Duodenal mucosa (tissue), 2 donors: Measurements from ENCODE around the gene ZBTB42.

Source experiments
- H3K27ac ChIP-seq: one replicate; pipeline ENCODE4 v1.7.0; 2013; ENCODE audit warnings: low read depth, low read length
- H3K27me3 ChIP-seq, 2 donors: one replicate each; pipeline ENCODE4 v1.7.0; 2013; ENCODE audit warnings: low read length in 2 of 2, control low read depth in 1 of 2; ENCODE audit not compliant: insufficient read depth in 2 of 2, control insufficient read depth in 1 of 2
- H3K36me3 ChIP-seq, 2 donors: one replicate each; pipeline ENCODE4 v1.7.0; 2013; ENCODE audit warnings: low read length in 2 of 2, control low read depth in 1 of 2; ENCODE audit not compliant: insufficient read depth in 2 of 2, control insufficient read depth in 1 of 2
- H3K4me1 ChIP-seq, 2 donors: one replicate each; pipeline ENCODE4 v1.7.0; 2013; ENCODE audit warnings: low read length in 2 of 2, control low read depth in 1 of 2; ENCODE audit not compliant: insufficient read depth in 2 of 2, control insufficient read depth in 1 of 2
- H3K4me3 ChIP-seq, 2 donors: one replicate each; pipeline ENCODE4 v1.7.0; 2013; ENCODE audit warnings: low read length in 2 of 2, low read depth in 1 of 2
- H3K9ac ChIP-seq, 2 donors: one replicate each; pipeline ENCODE4 v1.7.0; 2013; ENCODE audit warnings: low read length in 2 of 2, low read depth in 1 of 2
- H3K9me3 ChIP-seq, 2 donors: one replicate each; pipeline ENCODE4 v1.7.0; 2013; ENCODE audit warnings: low read length in 2 of 2, control low read depth in 1 of 2; ENCODE audit not compliant: control insufficient read depth in 1 of 2

The ZBTB42 gene

DNA sequence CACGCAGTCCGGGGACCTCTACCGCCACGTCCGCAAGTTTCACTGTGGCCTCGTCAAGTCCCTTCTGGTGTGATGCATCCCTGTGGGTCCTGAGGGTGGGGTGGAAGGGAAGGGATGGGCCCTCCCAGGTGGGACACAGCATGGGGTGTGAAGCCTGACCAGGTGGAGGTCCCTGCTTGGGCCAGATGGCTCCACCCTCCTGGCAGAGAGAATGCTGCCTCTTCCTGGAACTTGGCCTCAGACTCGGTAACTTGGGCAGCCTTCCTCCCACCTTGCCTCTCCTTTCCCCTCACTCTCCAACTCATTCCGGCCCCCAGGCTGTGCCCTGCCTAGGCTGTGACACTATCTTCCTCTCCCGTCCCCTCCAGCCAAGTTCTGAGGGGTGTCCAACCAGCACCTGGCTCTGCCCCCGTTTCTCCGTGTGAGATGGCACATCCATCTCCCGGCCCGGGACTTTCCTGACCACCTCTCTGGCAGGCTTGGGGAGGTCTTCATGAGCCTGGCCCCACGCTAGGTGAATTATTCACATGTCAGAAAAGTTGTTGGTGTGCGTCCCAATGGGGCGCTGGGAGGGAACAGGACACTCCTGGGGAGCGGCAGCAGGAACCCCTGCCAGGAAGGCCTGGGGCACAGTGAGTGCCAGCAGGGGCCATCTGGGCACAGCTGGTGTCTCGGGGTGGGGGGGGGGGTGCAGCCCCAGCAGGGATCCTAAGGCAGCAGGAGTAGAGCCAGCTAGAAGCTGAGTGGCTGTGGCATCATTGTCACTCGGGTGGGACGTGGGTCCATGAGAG is 1.7 kb downstream of the ZBTB42 start:
- H3K9me3 ChIP-seq: no peaks in the 10 kb centered on the region
- H3K9ac ChIP-seq: no peak overlapping the region
- H3K36me3 ChIP-seq: no peaks in the 10 kb centered on the region
- no peak overlapping the region for H3K4me3 ChIP-seq
- no peaks in the 10 kb centered on the region for H3K27me3 ChIP-seq
- H3K27ac ChIP-seq: no peak overlapping the region
- H3K4me1 ChIP-seq: peaks cover 30 to 38% of the 10 kb centered on the region in 2 donors

DNA sequence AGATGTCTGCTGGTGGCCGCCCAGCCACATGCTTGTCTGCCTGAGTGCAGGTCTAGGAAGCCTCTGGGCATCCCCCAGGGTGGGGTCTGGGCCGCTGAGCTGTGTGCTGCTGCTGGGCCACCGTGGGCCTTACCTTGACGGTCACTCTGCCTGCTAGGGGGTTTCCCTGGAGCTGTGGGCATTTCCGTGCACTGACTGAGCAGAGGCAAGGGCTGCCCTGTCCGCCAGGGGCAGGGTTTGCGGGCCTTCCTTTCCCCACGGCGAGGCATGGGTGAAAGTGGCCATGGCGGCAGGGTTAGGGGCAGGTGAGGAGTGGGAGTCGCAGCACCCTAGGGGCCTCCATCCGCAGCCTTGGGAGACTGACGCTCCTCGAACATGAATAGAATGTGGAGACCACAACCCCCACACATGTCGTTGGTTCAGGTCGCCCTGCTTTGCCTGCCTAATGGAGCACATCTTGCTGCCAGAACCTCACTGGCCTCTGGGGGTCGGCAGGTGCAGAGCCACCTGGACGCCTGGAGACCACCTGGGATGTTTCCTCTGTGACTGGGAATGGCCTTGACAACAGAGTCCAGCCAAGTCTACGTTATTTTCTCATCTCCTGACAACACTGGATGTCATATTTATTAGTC is 2.5 kb downstream of the ZBTB42 start:
- Histone ChIP-seq H3K27ac (no peak overlapping the region), H3K9me3 (no peaks in the 10 kb centered on the region), H3K36me3 (no peaks in the 10 kb centered on the region), H3K4me3 (no peak overlapping the region), H3K4me1 (peaks cover 25 to 31% of the 10 kb centered on the region in 2 donors), H3K27me3 (no peaks in the 10 kb centered on the region), H3K9ac (no peak overlapping the region)

DNA sequence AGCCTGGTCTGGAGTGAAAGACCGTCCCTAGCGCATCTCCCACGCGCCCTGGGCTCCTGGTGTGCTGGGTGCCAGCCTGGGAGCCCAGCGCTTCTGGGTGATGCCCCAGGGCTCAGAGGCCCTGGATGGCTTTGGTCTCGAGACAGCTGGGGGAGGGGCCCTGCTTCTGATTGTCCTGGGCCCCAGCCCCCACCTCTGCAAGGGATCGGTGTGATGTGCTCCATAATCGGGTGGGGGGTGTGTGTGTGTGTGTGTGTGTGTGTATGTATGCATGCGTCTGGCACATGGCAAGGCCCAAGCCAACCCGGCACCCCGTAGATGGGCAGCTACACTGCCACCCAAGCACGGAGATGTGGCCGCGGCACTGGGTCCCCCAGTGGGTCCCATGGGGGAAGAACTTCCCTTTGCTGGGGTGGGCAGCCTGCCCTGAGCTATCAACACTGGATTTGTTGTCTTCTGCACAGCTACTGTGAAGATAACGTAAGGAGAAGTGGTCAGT is 3.1 kb downstream of the ZBTB42 start:
- no peaks in the 10 kb centered on the region for H3K9me3 ChIP-seq
- no peaks in the 10 kb centered on the region for H3K27me3 ChIP-seq
- peaks cover 25 to 31% of the 10 kb centered on the region in 2 donors for H3K4me1 ChIP-seq
- H3K27ac ChIP-seq: no peak overlapping the region
- H3K36me3 ChIP-seq: no peaks in the 10 kb centered on the region
- H3K9ac ChIP-seq: no peak overlapping the region
- H3K4me3 ChIP-seq: no peak overlapping the region

DNA sequence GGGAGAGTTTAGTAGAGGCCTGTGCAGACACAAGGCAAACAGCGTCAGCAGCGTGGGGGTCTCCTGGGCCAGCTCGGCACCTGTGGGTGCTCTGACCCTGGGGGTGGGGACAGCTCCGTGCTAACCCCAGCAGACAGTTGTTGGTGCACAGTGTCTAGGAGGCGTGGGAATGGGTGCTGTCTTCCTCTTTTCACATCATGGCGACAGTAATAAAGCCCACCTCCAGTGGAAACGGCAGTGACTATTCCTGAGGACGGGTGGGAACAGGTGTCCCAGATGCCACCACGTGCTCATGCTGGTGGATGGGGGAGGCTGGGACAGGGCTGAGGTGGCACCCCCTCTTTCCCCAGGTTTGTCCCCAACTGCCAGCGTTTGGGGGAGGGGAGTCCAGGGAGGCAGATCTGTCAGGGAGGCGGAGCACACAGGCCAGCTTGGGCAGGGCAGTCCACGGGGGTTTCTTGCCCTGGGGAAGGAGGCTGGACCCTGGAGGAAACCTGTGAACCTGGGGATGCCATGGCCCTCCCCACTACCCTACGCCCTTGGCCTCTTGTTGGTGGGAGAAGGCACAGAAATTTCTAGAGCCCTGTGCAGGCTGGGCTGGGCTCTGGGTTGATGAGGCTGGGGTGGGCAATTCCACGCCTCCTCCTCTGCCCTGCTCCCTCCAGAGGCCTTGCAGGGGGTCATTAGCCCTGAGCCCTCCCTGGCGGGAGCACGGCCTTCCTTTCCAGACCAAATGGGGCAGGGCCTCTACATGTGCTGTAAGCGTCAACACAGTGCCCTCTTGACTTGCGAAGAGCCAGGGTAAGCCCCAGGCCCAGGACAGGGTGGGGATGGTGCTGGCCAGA is 3.8 kb downstream of the ZBTB42 start:
- Histone ChIP-seq H3K9me3 (no peaks in the 10 kb centered on the region), H3K27me3 (no peaks in the 10 kb centered on the region), H3K36me3 (no peaks in the 10 kb centered on the region), H3K4me3 (no peak overlapping the region), H3K9ac (no peak overlapping the region), H3K27ac (no peak overlapping the region), H3K4me1 (peaks cover 21 to 29% of the 10 kb centered on the region in 2 donors)

DNA sequence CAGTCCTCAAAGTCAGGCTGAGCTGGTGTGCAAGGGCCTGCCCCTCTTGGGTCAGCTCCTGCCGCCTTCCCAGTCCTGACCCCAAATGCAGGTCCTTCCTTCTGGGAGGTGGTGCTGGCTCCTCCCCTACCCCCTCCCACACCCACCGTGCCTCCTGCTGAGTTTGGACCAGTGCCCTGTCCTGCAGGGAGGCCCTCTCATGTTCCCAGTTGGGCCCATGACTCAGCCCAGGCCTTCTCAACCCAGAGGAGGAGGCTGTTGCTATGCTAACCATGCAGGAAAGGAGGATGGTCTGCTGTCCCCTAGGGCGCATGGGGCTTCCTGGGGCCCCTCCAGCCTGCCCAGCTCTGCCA is 4.4 kb downstream of the ZBTB42 start:
- no peak overlapping the region for H3K4me3 ChIP-seq
- no peak overlapping the region for H3K9ac ChIP-seq
- H3K36me3 ChIP-seq: no peaks in the 10 kb centered on the region
- H3K4me1 ChIP-seq: peaks cover 16 to 26% of the 10 kb centered on the region in 2 donors
- H3K9me3 ChIP-seq: no peaks in the 10 kb centered on the region
- no peak overlapping the region for H3K27ac ChIP-seq
- H3K27me3 ChIP-seq: no peaks in the 10 kb centered on the region

DNA sequence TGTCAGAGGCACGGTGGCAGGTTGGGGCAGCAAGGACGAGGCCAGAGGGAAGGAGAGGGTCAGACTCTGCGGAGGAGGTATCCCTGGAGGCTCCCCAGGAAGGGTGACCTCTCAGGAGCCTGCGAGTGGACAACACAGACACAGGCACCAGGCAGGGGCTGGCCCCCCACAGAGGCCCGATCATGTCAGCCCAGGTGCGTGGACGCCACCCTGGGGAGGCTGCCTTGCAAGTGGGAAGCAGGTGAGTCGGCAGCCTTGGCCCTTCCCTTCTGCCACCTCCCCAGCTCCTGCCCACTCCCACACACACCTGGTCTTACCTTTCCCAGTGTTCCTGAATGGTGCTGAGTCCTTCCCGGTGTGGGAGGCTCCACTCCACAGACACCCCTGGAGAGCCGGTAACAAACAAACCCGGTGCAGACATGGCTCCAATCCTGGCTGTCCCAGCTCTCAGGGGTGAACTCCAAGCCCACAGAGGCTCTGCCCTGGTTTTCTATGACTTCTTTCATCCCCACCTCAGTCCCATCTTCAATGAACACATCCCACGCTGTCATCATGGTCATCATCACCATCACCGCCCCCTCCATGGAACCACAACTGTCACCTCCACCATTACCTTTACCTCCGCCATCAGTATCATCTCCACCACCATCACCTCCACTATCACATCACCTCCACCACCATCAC is 5.2 kb downstream of the ZBTB42 start:
- Histone ChIP-seq H3K9ac (no peak overlapping the region), H3K36me3 (no peaks in the 10 kb centered on the region), H3K9me3 (no peaks in the 10 kb centered on the region), H3K27ac (no peak overlapping the region), H3K4me3 (no peak overlapping the region), H3K27me3 (no peaks in the 10 kb centered on the region), H3K4me1 (peaks cover 16 to 26% of the 10 kb centered on the region in 2 donors)

DNA sequence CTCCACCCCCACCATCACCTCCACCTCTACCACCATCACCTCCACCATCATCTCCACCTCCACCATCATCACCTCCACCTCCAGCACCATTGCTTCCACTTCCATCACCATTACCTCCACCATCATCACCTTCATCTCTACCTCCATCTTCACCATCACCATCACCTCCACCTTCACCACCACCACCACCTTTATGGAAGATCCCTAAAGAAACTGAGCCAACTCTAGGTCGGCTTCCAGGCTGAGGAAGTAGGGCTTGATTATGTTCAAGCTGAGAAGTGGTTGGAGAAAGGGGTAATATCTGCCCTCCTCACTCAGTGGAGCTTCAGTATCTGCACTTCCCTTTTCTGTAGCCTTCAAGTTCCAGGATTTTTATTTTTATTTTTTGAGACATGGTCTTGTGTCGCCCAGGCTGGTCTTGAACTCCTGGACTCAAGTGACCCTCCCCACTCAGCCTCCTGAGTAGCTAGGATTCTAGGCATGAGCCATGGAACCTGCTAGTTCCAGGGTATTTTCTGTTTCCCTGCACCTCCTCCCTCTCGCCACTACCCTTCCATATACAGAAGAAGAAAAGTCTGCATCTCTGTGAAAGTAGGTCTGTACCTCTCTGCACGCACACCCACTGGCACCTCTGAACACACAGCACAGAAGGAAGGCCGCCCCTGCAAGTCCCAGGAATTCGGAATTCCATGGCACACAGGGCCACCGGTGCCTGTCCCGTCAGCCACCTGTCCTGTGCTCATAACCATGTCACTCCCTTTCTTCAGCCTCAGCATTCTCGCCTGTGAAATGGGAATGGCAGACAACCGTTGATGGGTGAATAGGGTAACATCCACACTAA is 5.9 kb downstream of the ZBTB42 start:
- Histone ChIP-seq H3K36me3 (no peaks in the 10 kb centered on the region), H3K27me3 (no peaks in the 10 kb centered on the region), H3K4me3 (no peak overlapping the region), H3K9ac (no peak overlapping the region), H3K4me1 (peaks cover 8 to 19% of the 10 kb centered on the region in 2 donors), H3K9me3 (no peaks in the 10 kb centered on the region), H3K27ac (no peak overlapping the region)

DNA sequence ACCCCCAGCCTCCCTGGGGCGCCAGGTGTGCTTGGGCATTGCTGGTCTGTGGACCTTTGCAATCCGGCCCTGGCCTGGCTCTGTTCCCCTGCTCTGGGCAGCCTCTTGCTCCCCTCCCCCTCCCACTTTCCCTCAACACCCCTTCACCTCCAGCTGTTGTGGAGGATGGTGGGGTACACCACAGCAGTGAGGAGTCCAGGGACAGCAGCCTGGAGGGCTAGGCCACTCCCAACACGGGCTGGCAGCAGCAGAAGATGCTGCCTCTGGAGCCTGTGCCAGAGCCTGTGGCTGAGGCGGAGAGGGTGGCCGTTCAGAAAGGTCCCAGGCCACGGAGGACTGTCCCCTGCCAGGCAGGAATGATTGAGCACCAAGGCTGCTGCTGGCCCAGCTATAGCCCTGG is 7.6 kb downstream of the ZBTB42 start:
- no peak overlapping the region for H3K27ac ChIP-seq

DNA sequence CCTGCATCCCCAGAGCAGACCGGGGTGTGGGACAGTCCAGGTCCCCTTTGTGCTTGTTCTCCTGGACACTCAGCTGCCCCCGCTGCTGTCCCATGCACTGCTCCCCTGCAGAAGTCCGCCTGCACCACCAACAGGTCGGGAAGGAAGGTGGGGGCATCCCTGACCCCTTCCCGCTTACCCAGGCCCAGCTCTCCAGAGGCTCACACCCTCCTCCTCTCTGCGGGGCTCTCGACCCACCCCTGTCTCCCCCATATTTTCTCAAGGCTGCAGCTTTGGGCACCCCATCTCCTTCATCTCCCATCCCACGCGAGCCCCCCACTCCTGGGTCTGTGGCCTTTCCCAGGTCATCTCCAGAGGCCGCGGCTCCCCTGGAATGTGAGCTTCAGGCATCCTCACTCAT is 9.4 kb downstream of the ZBTB42 start:
- Histone ChIP-seq H3K4me1 (peaks cover 7 to 13% of the 10 kb centered on the region in 2 donors), H3K27ac (no peak overlapping the region), H3K36me3 (no peaks in the 10 kb centered on the region), H3K27me3 (no peaks in the 10 kb centered on the region), H3K4me3 (no peak overlapping the region), H3K9ac (no peak overlapping the region), H3K9me3 (no peaks in the 10 kb centered on the region)

More for the DNA sequence above, 7.6 kb downstream of the ZBTB42 start:
- Histone ChIP-seq H3K4me1 (peaks cover 0 to 11% of the 10 kb centered on the region in 2 donors), H3K9me3 (no peaks in the 10 kb centered on the region), H3K9ac (no peak overlapping the region), H3K27me3 (no peaks in the 10 kb centered on the region), H3K4me3 (no peak overlapping the region), H3K36me3 (no peaks in the 10 kb centered on the region)
